GM12872 (cell line): ENCODE data around the gene PPIL6.

ENCODE experiments used
- TF ChIP-seq, protein P1 (sequence below): IDR thresholded peaks from 3 replicates; pipeline ENCODE4 v1.5.1; 2011; ENCODE audit warnings: low read depth, mild to moderate bottlenecking, low read length, moderate library complexity; ENCODE audit not compliant: insufficient read depth

The PPIL6 gene

DNA sequence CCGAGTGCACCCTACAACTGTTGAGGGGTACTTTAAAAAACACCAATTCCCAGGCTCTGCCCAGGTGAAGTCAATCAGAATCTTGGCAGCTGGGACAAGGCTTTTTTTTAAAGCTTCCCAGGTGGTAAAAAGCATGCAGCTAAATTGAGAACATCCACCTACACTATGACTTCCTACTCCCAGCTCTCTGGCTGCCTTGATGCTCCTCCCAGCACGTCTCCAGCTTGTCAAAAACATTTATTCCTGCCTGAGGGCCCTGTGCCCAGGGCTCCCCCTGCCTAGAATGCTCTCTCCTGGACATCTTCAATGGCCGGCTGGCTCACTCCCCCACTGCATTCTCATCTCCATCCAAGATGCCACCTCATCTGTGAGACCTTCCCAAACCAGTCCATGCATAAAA is 32.7 kb upstream of the PPIL6 start:
- TF ChIP-seq, protein P1, sequence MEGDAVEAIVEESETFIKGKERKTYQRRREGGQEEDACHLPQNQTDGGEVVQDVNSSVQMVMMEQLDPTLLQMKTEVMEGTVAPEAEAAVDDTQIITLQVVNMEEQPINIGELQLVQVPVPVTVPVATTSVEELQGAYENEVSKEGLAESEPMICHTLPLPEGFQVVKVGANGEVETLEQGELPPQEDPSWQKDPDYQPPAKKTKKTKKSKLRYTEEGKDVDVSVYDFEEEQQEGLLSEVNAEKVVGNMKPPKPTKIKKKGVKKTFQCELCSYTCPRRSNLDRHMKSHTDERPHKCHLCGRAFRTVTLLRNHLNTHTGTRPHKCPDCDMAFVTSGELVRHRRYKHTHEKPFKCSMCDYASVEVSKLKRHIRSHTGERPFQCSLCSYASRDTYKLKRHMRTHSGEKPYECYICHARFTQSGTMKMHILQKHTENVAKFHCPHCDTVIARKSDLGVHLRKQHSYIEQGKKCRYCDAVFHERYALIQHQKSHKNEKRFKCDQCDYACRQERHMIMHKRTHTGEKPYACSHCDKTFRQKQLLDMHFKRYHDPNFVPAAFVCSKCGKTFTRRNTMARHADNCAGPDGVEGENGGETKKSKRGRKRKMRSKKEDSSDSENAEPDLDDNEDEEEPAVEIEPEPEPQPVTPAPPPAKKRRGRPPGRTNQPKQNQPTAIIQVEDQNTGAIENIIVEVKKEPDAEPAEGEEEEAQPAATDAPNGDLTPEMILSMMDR = no peak

DNA sequence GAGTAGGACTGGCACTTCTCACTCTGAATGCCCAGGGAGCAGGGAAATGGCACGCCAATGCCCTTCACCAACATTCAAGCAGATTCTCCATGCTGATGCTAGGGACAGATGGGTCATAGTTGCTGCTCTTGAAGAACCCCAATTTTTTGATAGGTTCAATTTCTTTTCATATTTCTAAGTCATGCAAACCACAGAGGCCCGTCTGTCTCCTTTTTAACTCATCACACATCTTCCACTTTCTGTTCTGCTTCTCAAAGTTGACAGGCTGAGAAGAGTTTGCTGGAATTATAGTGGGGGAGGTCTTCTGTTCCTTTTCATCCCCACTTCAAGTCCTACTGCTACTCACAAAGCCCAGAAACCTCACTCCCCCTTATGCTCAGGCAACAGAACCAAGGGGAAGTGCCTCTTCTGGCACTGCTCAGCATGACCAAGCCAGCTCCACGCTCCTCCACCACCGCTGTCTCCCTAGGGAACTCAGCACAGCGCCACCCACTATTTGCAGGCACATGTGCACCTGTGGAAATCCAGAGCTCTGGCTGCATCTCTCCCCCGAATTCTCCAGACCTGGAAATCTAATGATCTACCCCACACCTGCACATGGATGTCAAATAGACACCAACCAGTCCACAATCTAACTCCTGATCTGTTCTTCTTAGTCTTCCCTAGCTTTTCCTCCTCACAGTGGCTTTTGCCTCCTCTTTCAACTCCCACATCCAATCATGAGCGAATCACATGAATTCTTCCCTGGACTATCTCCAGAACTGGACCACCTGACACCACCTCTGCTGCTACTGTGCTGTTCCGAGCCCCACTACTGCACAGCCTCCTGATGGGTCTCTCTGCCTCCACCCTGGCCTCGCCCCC is 31.9 kb upstream of the PPIL6 start:
- TF ChIP-seq, protein P1 = peak; percentile 35; the same call in 1 of the 3 replicates

DNA sequence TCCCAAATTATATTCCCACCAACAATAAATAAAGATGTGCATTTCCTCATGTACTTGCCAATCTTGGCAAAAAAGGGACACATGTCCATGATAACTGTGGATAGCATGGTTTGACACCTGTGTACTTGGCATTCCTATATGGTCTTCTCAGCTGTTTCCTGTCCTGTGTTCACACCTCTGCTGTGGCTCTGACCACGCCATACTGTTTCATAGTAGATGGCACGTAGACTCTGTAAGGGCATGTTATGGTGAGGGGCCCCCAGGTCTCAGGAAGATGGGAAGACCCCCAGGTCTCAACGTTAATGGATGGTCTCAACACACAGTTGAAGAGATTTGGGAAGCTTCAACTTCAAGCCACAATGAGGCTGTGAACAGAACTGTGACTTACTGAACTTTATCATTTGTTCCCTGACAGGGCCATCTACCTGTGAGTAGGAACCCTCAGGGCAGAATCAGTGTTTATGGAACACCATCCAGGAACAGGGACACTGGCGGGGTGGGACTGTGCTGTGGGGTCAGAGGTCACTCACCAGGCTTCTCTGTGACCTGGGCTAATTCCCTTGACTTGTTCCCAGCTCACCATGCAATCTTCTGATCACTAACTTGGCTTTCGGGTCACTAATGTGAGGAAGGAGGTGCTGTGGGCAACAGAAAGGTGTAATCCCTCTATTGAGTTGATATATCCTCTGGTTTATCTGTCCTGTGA is 30.8 kb upstream of the PPIL6 start:
- TF ChIP-seq, protein P1 = no peak

DNA sequence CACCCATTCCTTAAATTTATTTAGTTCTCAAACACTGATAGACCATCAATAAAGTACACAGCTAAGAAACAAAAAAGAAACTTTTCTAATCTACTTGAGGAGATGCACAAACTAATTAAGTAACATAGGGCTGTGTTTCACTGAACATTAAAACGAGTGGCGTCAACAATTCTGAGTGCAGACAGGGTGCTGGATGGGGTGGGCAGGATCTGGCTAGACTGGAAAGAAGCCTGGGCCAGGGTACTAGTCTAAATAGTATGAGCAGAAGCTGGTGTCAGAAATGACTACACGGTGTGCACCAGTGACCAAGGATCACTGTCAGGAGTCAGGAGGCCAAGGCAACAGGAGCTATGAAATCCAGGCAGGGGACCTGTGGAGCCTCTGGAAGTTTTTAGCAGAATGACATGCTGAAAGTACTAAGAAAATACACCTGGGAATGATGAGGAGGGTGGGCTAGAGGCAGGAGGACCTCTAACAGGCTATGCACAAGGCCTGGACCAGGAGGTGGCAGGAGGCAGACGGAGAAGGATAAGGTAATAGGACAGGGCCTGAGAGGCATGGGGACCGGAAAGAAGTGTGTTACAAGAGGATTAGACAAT is 29.3 kb upstream of the PPIL6 start:
- TF ChIP-seq, protein P1 = no peak

DNA sequence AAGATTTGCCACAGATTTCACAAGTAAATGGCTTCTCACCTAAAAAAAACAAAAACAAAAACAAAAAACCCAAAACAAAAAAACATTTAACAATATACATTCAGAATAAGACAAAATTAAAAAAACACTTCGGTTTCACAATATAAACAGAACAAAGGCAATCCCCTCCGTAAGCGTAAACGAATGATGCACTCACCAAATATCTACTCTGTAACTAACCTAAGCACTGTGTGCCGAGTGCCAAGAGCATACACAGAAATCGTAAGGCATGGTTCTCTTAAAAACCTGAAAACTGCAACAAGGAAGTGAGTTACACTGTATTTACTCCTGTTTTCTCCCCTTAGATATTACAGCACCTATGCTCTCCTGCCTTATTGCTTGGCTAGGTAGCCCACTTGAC is 27.3 kb upstream of the PPIL6 start:
- TF ChIP-seq, protein P1 = no peak

DNA sequence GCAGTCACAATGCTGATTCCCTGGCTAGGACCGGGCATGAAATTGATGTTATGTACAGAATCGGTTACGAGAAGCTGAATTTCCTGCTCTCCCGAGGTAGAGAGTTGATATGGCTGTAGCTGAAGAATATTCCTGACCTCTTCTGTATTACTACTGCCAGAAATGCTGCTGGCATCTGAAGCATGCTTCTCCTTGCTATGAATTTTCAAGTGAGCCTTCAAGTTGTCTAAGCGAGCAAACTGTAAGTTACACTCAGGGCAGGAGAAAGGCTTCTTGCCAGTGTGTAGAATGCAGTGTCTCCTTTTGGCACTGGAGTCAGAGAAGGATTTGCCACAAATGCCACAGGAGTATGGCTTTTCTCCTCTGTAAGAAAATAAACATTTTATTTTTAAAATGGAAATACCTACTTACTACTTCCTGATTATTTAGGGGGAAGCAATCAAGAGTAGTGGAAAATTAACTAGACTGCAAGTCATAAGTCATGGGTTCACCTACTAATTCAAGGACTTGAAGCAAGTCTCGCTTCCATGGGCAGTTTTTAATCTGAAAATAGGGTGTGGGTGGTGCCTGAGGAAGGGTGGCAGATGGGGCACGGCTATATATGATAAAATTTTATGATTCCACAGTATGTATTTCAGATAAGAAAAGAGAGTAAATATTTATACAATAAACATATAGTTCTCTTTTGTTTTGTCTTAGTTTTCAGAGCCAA is 25.9 kb upstream of the PPIL6 start:
- TF ChIP-seq, protein P1 = no peak

DNA sequence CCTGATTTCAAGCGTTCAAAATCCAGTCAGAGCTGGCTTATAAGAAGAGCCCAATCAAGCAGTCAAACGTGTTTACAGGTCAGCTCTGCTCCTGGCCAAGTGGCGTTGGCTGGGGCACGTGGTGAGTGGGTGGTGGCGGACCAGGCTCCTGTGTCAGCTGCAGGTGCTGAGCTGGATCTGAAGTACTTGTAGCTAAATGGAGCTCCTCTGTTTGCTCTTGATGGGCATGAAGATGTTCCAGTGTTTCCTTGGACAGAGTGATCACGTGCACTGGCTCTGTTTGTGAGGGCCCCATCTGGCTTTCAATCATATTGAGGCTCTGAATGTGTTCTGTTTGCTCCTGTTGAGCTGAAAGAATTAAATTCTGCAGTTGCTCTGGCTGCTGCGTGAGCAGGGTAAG is 25.3 kb upstream of the PPIL6 start:
- TF ChIP-seq, protein P1 = no peak
